HUES48 (cell line): ENCODE measurements around the gene IRF5.
"Not testable (repeated sequence)": the region's sequence is repeated elsewhere in the genome, so short reads cannot be mapped to it uniquely, and the experiment has no call there.

Source experiments
- H3K27ac ChIP-seq: one replicate; pipeline ENCODE4 v1.7.0; 2013; ENCODE audit warnings: low read depth, low read length, inconsistent platforms
- H3K27me3 ChIP-seq: 2 replicates; pipeline ENCODE4 v1.6.1; 2013; ENCODE audit warnings: mild to moderate bottlenecking, low read length; ENCODE audit not compliant: control insufficient read depth, insufficient read depth
- H3K36me3 ChIP-seq: 2 replicates; pipeline ENCODE4 v1.6.1; 2013; ENCODE audit warnings: low read length; ENCODE audit not compliant: control insufficient read depth, insufficient read depth
- H3K4me1 ChIP-seq: 2 replicates; pipeline ENCODE4 v1.6.1; 2013; ENCODE audit warnings: mild to moderate bottlenecking, low read length; ENCODE audit not compliant: control insufficient read depth, insufficient read depth
- H3K4me3 ChIP-seq: 2 replicates; pipeline ENCODE4 v1.5.1; 2013; ENCODE audit warnings: mild to moderate bottlenecking, low read depth, low read length
- H3K9ac ChIP-seq: 2 replicates; pipeline ENCODE4 v1.6.1; 2013; ENCODE audit warnings: mild to moderate bottlenecking, low read depth, low read length, moderate library complexity
- H3K9me3 ChIP-seq: 2 replicates; pipeline ENCODE4 v1.6.1; 2013; ENCODE audit warnings: low read length; ENCODE audit not compliant: control insufficient read depth, insufficient read depth

IRF5 gene

DNA sequence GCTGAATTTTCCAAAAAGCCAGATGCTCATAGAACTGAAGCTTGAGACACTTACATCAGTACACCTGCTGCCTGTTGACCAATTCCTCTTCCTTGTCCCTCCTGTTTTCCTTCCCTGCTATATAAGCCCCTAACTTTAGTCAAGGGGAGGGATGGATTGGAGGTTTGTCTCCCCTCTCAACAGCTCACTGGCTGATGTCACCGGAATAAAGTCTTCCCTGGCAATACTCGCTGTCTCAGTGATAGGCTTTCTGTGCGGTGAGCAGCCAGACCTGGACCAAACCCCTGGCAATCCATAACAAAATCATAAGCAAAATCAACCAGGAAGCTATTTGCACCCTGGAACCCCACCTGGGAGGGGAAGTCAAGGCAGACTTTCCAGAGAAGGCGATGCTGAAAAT is 929 bp upstream of the IRF5 start:
- Histone ChIP-seq H3K4me1 (no peaks in the 10 kb centered on the region), H3K9me3 (no peaks in the 10 kb centered on the region), H3K36me3 (no peaks in the 10 kb centered on the region), H3K9ac (no peak overlapping the region), H3K4me3 (no peak overlapping the region), H3K27ac (no peak overlapping the region), H3K27me3 (peaks cover 74% of the 10 kb centered on the region)

GRCh38 chr7:128937271-128937646 is 468 bp upstream of the IRF5 start:
- Histone ChIP-seq H3K4me3 (peak overlapping the region; percentile 62; the same call in 1 of the 2 replicates), H3K27ac (no peak overlapping the region), H3K9ac (no peak overlapping the region), H3K36me3 (no peaks in the 10 kb centered on the region), H3K9me3 (no peaks in the 10 kb centered on the region), H3K27me3 (peaks cover 74% of the 10 kb centered on the region), H3K4me1 (no peaks in the 10 kb centered on the region)

GRCh38 chr7:128938544-128939074 is 882 bp downstream of the IRF5 start:
- H3K4me3 ChIP-seq, result peak overlapping the region; percentile 62
- H3K27ac ChIP-seq, result no peak overlapping the region
- H3K4me1 ChIP-seq, result no peaks in the 10 kb centered on the region
- H3K27me3 ChIP-seq, result peaks cover 66% of the 10 kb centered on the region
- no peaks in the 10 kb centered on the region for H3K9me3 ChIP-seq
- no peak overlapping the region for H3K9ac ChIP-seq
- no peaks in the 10 kb centered on the region for H3K36me3 ChIP-seq

DNA sequence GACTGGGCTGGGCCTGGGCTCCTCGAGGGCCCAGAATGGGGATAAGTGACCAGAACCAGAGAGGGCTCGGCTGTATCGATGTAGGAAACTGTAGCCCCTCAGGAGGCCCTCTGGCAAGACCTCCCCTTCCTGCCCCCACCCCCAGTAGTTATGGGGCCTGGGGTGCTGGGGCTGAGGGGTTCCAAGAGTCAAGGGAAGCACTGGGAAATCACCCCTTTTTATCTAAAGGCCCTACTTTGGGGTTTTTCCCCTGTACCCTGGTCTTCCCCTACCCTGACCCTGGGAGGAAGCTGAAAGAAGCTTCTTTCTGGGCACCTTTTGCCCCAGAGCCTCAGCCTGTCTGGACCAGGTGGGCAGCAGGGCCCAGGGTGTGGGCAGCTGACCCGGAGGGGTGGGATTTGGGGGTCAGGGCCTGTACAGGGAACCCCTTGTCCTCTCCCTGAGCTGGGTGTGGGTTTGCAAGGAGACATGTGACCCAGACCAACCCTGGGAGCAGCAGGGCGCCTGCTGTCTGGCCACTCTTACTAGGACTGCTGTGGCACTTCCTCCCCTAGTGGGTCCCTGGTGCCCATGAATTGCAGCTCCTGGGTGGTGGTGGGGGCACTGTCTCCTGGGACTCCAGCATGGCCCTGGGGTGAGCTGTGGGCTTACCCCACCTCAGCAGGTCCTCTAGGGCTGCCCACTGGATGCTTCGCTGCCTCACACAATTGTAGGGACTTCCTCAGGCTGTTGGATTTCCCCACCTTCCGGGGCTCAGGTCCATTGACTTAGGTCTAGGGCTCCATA is 1.5 kb downstream of the IRF5 start:
- Histone ChIP-seq H3K27me3 (peaks cover 66% of the 10 kb centered on the region), H3K4me1 (no peaks in the 10 kb centered on the region), H3K9me3 (no peaks in the 10 kb centered on the region), H3K27ac (no peak overlapping the region), H3K36me3 (no peaks in the 10 kb centered on the region), H3K9ac (no peak overlapping the region), H3K4me3 (no peak overlapping the region)

DNA sequence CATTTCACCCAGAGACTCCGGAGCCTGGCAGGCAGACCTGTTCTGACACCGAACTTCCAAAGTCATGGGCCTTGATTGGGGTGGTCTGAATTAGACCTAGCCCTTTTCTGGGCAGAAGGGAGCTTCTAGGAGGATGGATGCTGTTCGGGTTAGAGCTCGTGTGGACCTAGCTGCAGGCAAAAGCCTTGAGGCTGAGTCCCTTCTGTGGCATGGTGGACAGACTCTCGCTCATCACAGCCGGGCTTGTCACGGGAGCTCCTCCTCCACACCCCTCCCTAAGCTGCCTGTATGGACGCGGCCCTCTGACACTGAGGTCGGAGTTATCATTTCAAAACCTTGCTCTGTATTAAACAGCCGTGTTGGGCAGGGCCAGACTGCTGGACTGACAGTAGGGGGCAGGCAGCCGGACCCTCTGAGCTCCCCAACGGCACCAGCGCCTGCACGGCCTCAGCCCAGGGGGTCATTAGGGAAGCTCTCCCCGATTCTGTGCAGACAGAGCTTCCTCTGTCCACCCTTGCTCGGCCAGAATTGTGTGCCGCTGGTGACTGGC is 2.2 kb downstream of the IRF5 start:
- Histone ChIP-seq H3K36me3 (no peaks in the 10 kb centered on the region), H3K9ac (no peak overlapping the region), H3K27ac (no peak overlapping the region), H3K4me3 (no peak overlapping the region), H3K9me3 (no peaks in the 10 kb centered on the region), H3K27me3 (peaks cover 60% of the 10 kb centered on the region), H3K4me1 (no peaks in the 10 kb centered on the region)

DNA sequence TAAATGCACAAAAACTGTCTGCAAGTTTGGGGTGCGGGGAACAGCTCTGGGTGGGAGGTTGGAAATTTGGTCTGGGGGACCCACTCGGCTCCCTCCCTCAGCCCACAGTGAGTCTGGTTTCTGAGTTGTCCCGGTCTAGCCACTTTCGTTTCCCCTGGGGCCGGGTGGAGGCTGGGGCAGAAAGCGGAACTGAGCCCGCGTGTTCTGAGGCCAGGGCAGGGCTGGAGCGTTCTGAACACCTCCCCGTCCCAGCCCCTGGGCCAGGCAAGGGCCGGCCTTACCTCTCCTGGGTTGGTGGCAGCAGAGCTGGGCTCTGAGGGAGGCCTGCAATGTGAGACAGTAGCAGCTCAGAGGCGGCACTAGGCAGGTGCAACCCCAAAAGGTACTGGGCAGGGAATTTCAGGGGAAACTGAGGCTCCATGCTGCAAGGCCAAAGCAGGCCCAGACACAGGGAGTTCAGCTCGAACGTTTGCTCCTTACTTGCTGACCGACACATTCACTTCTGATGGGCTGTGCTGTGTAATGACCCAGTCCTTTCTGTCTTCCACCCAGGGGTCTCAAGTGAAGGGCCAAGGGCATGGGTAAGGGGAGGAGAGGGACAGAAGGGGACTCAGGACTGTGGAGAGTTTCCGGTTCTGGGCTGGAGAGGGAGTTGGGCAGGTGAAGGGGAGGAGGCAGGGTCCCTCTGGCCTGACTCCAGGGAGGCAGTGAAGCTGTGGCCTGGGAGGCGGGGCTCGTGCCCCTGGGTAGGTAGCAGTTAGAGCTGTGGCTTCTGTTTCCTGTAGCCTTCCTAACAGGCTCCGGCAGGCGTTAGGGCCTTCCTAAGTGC is 3.0 kb downstream of the IRF5 start:
- no peaks in the 10 kb centered on the region for H3K9me3 ChIP-seq
- no peak overlapping the region for H3K27ac ChIP-seq
- peaks cover 53% of the 10 kb centered on the region for H3K27me3 ChIP-seq
- no peaks in the 10 kb centered on the region for H3K4me1 ChIP-seq
- H3K36me3 ChIP-seq, result no peaks in the 10 kb centered on the region
- no peak overlapping the region for H3K9ac ChIP-seq
- H3K4me3 ChIP-seq, result no peak overlapping the region

DNA sequence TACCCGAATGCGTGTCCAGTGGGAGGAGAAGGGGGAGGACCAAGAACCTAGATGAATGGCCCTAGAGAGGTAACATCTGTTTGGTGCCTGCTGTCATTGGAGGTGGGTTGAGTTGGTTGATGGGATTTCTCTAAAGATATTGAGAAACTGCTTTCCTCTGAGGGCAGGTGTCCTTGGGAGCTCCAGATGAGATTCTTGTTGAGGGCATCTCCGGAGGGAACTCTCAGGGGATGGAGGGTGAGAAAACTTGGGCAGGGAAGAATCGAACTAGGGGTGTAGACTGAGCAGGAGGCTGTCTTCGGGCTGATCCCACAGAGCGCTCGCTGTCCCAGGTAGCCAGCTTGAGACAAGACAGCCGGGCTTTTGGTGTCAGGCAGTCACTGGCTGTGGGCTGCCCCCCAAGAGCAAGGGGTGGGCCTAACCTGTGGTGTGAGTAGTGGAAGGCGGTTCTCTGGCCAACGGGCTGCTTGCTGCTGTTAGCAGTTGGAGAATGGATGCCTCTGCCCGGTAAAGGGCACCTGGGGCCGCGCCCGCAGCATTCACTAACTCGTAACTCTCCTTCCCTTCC is 3.7 kb downstream of the IRF5 start:
- Histone ChIP-seq H3K27me3 (peaks cover 46% of the 10 kb centered on the region), H3K9me3 (no peaks in the 10 kb centered on the region), H3K9ac (no peak overlapping the region), H3K27ac (no peak overlapping the region), H3K4me3 (no peak overlapping the region), H3K36me3 (no peaks in the 10 kb centered on the region), H3K4me1 (no peaks in the 10 kb centered on the region)

DNA sequence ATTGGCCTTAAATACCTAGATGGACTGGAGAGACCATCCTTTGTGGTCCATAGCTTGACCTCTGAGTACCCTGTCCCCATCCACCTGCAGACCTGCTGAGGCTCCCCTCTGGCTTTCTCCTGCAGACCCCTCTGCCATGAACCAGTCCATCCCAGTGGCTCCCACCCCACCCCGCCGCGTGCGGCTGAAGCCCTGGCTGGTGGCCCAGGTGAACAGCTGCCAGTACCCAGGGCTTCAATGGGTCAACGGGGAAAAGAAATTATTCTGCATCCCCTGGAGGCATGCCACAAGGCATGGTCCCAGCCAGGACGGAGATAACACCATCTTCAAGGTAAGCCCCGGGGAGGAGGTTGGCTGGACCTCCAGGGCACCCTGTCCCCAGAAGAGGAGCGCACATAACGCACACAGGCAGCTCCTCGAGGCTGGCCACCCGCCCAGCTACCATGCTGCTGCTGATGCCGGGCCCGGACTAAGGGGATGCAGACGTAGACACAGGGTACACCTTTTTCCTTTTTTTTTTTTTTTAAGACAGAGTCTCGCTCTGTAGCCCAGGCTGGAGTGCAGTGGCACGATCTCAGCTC is 4.3 kb downstream of the IRF5 start:
- Histone ChIP-seq H3K4me1 (no peaks in the 10 kb centered on the region), H3K4me3 (no peak overlapping the region), H3K9ac (no peak overlapping the region), H3K9me3 (no peaks in the 10 kb centered on the region), H3K36me3 (no peaks in the 10 kb centered on the region), H3K27ac (no peak overlapping the region), H3K27me3 (peaks cover 40% of the 10 kb centered on the region)

- H3K27ac ChIP-seq, H3K4me3 ChIP-seq, H3K4me1 ChIP-seq, H3K9ac ChIP-seq, H3K9me3 ChIP-seq, H3K36me3 ChIP-seq: not testable (repeated sequence)
- H3K27me3 ChIP-seq, result peaks cover 28% of the 10 kb centered on the region
Measured at GRCh38 chr7:128943251-128943650, 5.5 kb downstream of the IRF5 start.

GRCh38 chr7:128944487-128945236 is 6.9 kb downstream of the IRF5 start:
- Histone ChIP-seq H3K36me3 (no peaks in the 10 kb centered on the region), H3K27ac (no peak overlapping the region), H3K4me1 (no peaks in the 10 kb centered on the region), H3K4me3 (no peak overlapping the region), H3K9me3 (no peaks in the 10 kb centered on the region), H3K27me3 (peaks cover 14% of the 10 kb centered on the region), H3K9ac (no peak overlapping the region)
